ENCODE measurements around the gene TENT4B.

TENT4B gene

DNA sequence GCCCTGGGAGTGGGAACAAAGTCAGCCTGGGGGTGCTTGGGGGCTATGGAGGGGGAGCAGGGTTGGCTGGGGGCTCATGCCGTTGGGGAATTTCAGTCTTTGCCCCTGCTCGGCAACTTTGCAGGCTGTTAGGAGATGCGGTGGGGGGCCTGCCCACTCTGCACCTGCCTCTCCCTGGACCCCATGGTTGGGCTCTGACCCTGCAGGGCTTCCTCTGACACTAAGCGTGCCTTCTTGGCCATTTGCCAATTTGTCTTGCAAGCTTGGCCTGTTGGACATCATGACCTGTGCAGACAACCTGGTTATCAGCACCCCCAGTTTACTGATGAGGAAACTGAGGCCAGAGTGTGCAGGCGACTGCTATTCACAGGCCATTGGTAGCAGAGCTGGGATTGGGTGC, 127.8 kb downstream of the TENT4B start:
- no peak overlapping the region for H3K4me3 Mint-ChIP-seq

More for the DNA sequence above, 127.8 kb downstream of the TENT4B start:
- ATAC-seq (no peak), DNase-seq (no peak)
- no peaks in the 10 kb centered on the region for H3K9me3 Mint-ChIP-seq
- H3K27ac Mint-ChIP-seq, result no peak overlapping the region
- H3K27me3 Mint-ChIP-seq, result no peaks in the 10 kb centered on the region
- H3K4me1 Mint-ChIP-seq, result peaks cover 95% of the 10 kb centered on the region
- peaks cover 20% of the 10 kb centered on the region for H3K36me3 Mint-ChIP-seq (ENCODE audit: low read depth)

Measured in activated naive CD8-positive, alpha-beta T cell treated with anti-CD3 and anti-CD28 coated beads, Interleukin-2, amount 50 U/mL, for 24 hours (primary cell).